ENCODE data around the gene CTAGE9.

CTAGE9 gene

DNA sequence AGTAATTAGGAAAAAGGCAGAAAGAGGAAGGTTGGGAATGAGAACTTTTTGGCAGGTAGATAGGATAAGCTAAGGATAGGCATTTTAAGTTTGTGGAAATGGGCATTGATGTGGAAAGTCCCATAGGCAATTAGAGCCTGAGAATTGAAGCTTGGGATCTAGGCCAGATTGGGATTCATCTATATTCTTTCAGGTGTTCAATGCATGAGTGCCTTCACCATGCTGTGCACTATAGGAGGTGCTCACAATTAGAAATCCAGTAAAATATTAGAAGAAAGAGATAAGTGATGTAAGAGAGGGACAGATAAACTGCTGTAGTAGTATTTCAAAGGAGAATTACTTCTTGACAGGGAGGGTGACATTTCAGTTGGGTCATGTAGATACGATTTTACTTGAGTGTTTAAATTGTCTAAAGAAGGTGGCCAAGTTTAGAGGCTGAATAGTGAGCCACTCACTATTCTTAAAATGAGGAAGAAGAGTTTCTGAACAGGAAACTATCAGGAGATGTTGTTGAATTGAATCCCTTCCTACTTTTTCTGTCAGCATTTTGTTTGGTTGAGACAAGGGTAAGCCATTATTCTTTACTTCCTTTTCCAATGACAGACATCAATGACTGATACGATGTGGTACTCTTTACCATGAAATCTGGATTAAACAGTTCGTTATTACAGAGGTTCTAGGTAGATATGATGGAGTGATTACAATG is 31.0 kb upstream of the CTAGE9 start:
- H3K36me3 ChIP-seq (ENCODE audit: control insufficient read depth, insufficient read depth, low read length), result no peaks in the 10 kb centered on the region
- no peak overlapping the region for H3K9ac ChIP-seq (ENCODE audit: low read length)
- no peak overlapping the region for H3K4me3 ChIP-seq (ENCODE audit: low read length)
- H3K9me3 ChIP-seq (ENCODE audit: control insufficient read depth, low read length), result no peaks in the 10 kb centered on the region
- no peaks in the 10 kb centered on the region for H3K27me3 ChIP-seq (ENCODE audit: control insufficient read depth, insufficient read depth, low read length)
- no peaks in the 10 kb centered on the region for H3K4me1 ChIP-seq (ENCODE audit: control insufficient read depth, insufficient read depth, low read length)

GRCh38 chr6:131740161-131740560 is 29.3 kb upstream of the CTAGE9 start:
- H3K9ac ChIP-seq (ENCODE audit: low read length), result no peak overlapping the region
- H3K4me1 ChIP-seq (ENCODE audit: control insufficient read depth, insufficient read depth, low read length), result no peaks in the 10 kb centered on the region
- no peaks in the 10 kb centered on the region for H3K27me3 ChIP-seq (ENCODE audit: control insufficient read depth, insufficient read depth, low read length)
- H3K36me3 ChIP-seq (ENCODE audit: control insufficient read depth, insufficient read depth, low read length), result no peaks in the 10 kb centered on the region
- H3K9me3 ChIP-seq (ENCODE audit: control insufficient read depth, low read length), result no peaks in the 10 kb centered on the region
- no peak overlapping the region for H3K4me3 ChIP-seq (ENCODE audit: low read length)

GRCh38 chr6:131739136-131739535 is 28.3 kb upstream of the CTAGE9 start:
- H3K36me3 ChIP-seq (ENCODE audit: control insufficient read depth, insufficient read depth, low read length), result no peaks in the 10 kb centered on the region
- no peaks in the 10 kb centered on the region for H3K27me3 ChIP-seq (ENCODE audit: control insufficient read depth, insufficient read depth, low read length)
- no peak overlapping the region for H3K4me3 ChIP-seq (ENCODE audit: low read length)
- H3K9me3 ChIP-seq (ENCODE audit: control insufficient read depth, low read length), result no peaks in the 10 kb centered on the region
- no peaks in the 10 kb centered on the region for H3K4me1 ChIP-seq (ENCODE audit: control insufficient read depth, insufficient read depth, low read length)
- no peak overlapping the region for H3K9ac ChIP-seq (ENCODE audit: low read length)

GRCh38 chr6:131736811-131737210 is 26.0 kb upstream of the CTAGE9 start:
- Histone ChIP-seq H3K9ac (ENCODE audit: low read length) (no peak overlapping the region), H3K36me3 (ENCODE audit: control insufficient read depth, insufficient read depth, low read length) (no peaks in the 10 kb centered on the region)

GRCh38 chr6:131736003-131736596 is 25.3 kb upstream of the CTAGE9 start:
- H3K9ac ChIP-seq (ENCODE audit: low read length), result no peak overlapping the region
- no peaks in the 10 kb centered on the region for H3K36me3 ChIP-seq (ENCODE audit: control insufficient read depth, insufficient read depth, low read length)
- H3K27me3 ChIP-seq (ENCODE audit: control insufficient read depth, insufficient read depth, low read length), result no peaks in the 10 kb centered on the region
- no peaks in the 10 kb centered on the region for H3K4me1 ChIP-seq (ENCODE audit: control insufficient read depth, insufficient read depth, low read length)
- H3K4me3 ChIP-seq (ENCODE audit: low read length), result no peak overlapping the region
- no peaks in the 10 kb centered on the region for H3K9me3 ChIP-seq (ENCODE audit: control insufficient read depth, low read length)

More at GRCh38 chr6:131736811-131737210, 26.0 kb upstream of the CTAGE9 start:
- H3K4me3 ChIP-seq (ENCODE audit: low read length), result no peak overlapping the region
- no peaks in the 10 kb centered on the region for H3K27me3 ChIP-seq (ENCODE audit: control insufficient read depth, insufficient read depth, low read length)
- no peaks in the 10 kb centered on the region for H3K9me3 ChIP-seq (ENCODE audit: control insufficient read depth, low read length)
- H3K4me1 ChIP-seq (ENCODE audit: control insufficient read depth, insufficient read depth, low read length), result no peaks in the 10 kb centered on the region

DNA sequence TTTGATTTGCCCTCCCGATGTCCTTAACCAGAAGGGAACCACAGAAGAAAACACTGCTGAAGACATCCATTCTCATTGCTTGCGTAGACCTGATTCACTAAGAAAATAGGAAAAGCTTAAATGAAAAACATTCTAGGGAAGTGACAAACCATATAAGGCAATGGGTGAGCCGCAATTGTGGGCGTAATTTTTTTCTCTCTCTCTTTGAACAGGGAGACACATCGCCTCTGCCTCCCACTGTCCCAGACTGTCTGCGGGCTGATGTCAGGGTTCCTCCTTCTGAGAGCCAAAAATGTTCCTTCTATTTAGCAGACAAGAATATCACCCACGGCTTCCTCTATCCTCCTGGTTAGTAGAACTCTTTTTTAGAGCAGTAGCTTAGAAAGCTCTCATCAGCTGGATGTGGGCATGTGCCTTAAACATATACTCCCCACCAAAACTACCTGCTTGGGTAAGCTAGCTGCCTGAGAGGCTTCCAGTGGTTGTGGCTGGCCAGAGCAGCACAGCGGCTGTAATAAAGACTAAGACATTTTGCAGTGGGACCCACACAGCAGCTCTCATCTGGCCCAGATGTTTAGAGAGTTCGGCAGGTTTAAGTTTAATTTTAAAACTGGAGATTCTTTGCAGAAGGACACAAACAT is 22.7 kb upstream of the CTAGE9 start:
- H3K4me3 ChIP-seq (ENCODE audit: low read length), result no peak overlapping the region
- no peaks in the 10 kb centered on the region for H3K4me1 ChIP-seq (ENCODE audit: control insufficient read depth, insufficient read depth, low read length)
- no peaks in the 10 kb centered on the region for H3K36me3 ChIP-seq (ENCODE audit: control insufficient read depth, insufficient read depth, low read length)
- no peaks in the 10 kb centered on the region for H3K9me3 ChIP-seq (ENCODE audit: control insufficient read depth, low read length)
- no peaks in the 10 kb centered on the region for H3K27me3 ChIP-seq (ENCODE audit: control insufficient read depth, insufficient read depth, low read length)
- no peak overlapping the region for H3K9ac ChIP-seq (ENCODE audit: low read length)

GRCh38 chr6:131731224-131731623 is 20.4 kb upstream of the CTAGE9 start:
- no peaks in the 10 kb centered on the region for H3K36me3 ChIP-seq (ENCODE audit: control insufficient read depth, insufficient read depth, low read length)
- H3K9ac ChIP-seq (ENCODE audit: low read length), result no peak overlapping the region
- H3K27me3 ChIP-seq (ENCODE audit: control insufficient read depth, insufficient read depth, low read length), result no peaks in the 10 kb centered on the region
- H3K4me1 ChIP-seq (ENCODE audit: control insufficient read depth, insufficient read depth, low read length), result no peaks in the 10 kb centered on the region
- no peaks in the 10 kb centered on the region for H3K9me3 ChIP-seq (ENCODE audit: control insufficient read depth, low read length)
- H3K4me3 ChIP-seq (ENCODE audit: low read length), result no peak overlapping the region

GRCh38 chr6:131730264-131730663 is 19.4 kb upstream of the CTAGE9 start:
- Histone ChIP-seq H3K9me3 (ENCODE audit: control insufficient read depth, low read length) (no peaks in the 10 kb centered on the region), H3K36me3 (ENCODE audit: control insufficient read depth, insufficient read depth, low read length) (no peaks in the 10 kb centered on the region), H3K9ac (ENCODE audit: low read length) (no peak overlapping the region), H3K27me3 (ENCODE audit: control insufficient read depth, insufficient read depth, low read length) (no peaks in the 10 kb centered on the region), H3K4me3 (ENCODE audit: low read length) (no peak overlapping the region), H3K4me1 (ENCODE audit: control insufficient read depth, insufficient read depth, low read length) (no peaks in the 10 kb centered on the region)

- Histone ChIP-seq H3K4me3 (ENCODE audit: low read length) (no peak overlapping the region), H3K27me3 (ENCODE audit: control insufficient read depth, insufficient read depth, low read length) (no peaks in the 10 kb centered on the region), H3K9me3 (ENCODE audit: control insufficient read depth, low read length) (no peaks in the 10 kb centered on the region), H3K4me1 (ENCODE audit: control insufficient read depth, insufficient read depth, low read length) (no peaks in the 10 kb centered on the region), H3K36me3 (ENCODE audit: control insufficient read depth, insufficient read depth, low read length) (no peaks in the 10 kb centered on the region), H3K9ac (ENCODE audit: low read length) (no peak overlapping the region)
Measured at GRCh38 chr6:131729550-131729949, 18.7 kb upstream of the CTAGE9 start.

DNA sequence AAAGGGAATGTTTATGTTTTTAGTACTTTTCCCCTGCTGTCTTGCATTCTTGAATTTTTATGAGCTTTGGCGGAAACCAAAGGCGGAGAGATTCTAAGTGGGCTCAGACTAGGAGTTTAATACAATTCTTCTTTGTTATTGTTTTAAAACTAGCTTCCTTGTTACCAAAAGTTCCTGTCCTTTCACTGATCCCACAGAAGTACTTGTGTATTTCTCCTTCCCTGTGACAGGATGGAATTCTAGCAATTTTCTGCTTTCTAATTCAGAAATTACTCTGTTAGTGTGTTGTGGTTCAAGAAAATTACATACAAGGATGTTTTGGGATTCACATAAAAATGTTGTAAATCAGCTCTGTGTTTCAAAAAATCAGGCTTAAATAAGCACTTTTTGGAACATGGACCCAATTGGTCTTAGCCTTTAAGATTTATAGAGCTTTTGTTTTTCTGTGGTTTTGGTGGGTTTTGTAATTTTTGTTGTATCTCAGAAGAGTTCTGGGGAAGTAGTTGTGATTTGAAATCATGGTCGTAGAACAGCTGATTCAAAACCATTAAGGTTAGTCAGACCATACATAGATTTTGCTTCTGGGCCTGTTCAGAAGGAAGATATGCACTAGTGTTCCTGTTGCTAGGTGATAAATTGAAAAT is 17.6 kb upstream of the CTAGE9 start:
- H3K4me3 ChIP-seq (ENCODE audit: low read length), result no peak overlapping the region
- no peaks in the 10 kb centered on the region for H3K9me3 ChIP-seq (ENCODE audit: control insufficient read depth, low read length)
- no peak overlapping the region for H3K9ac ChIP-seq (ENCODE audit: low read length)
- H3K27me3 ChIP-seq (ENCODE audit: control insufficient read depth, insufficient read depth, low read length), result no peaks in the 10 kb centered on the region
- no peaks in the 10 kb centered on the region for H3K4me1 ChIP-seq (ENCODE audit: control insufficient read depth, insufficient read depth, low read length)
- no peaks in the 10 kb centered on the region for H3K36me3 ChIP-seq (ENCODE audit: control insufficient read depth, insufficient read depth, low read length)

DNA sequence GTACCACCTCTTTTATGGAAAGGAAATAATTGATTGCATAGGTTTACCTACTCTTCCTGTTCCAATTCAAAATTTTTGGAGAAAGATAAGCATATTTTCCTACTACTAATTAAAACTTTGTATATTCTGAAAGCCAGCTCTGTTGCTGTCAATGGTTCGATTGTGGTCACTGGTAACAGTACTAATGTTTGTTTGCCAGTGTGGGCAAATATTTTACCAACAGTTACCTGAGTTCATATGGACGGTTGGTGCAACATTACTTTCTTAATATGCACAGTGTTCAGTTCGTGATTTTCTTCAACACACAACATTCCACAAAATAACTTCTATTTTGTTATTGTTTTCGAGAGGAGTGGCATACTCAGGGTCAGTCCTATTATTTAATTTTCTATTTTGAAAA is 17.1 kb upstream of the CTAGE9 start:
- Histone ChIP-seq H3K4me3 (ENCODE audit: low read length) (no peak overlapping the region), H3K36me3 (ENCODE audit: control insufficient read depth, insufficient read depth, low read length) (no peaks in the 10 kb centered on the region), H3K27me3 (ENCODE audit: control insufficient read depth, insufficient read depth, low read length) (no peaks in the 10 kb centered on the region), H3K9ac (ENCODE audit: low read length) (no peak overlapping the region), H3K4me1 (ENCODE audit: control insufficient read depth, insufficient read depth, low read length) (peaks cover under 1% of the 10 kb centered on the region), H3K9me3 (ENCODE audit: control insufficient read depth, low read length) (no peaks in the 10 kb centered on the region)

DNA sequence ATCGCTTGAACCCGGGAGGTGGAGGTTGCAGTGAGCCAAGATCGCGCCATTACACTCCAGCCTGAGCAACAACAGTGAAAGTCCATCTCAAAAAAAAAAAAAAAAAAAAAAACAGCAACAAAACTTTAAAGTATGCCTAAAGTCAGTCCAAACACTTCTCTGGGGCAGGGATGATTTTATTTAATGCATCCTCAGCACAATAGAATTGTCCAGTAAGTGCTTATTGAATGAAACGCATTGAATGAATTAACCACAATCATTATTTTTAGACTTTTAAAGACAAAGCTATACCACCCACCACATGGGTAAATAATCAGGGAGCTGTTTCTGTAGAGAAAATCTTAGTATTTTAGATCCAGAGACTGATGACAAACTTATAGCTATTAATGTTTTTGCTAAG is 16.6 kb upstream of the CTAGE9 start:
- Histone ChIP-seq H3K4me3 (ENCODE audit: low read length) (no peak overlapping the region), H3K27me3 (ENCODE audit: control insufficient read depth, insufficient read depth, low read length) (no peaks in the 10 kb centered on the region), H3K9ac (ENCODE audit: low read length) (no peak overlapping the region), H3K9me3 (ENCODE audit: control insufficient read depth, low read length) (no peaks in the 10 kb centered on the region), H3K36me3 (ENCODE audit: control insufficient read depth, insufficient read depth, low read length) (no peaks in the 10 kb centered on the region), H3K4me1 (ENCODE audit: control insufficient read depth, insufficient read depth, low read length) (peaks cover 5% of the 10 kb centered on the region)

All from mucosa of stomach (tissue), 1 donor.